Prostate gland (tissue), 2 donors: ENCODE data around the gene MAPKAP1.

Experiments used
- POLR2A ChIP-seq: fragments of 450-650 bp; IDR thresholded peaks from one replicate; pipeline ENCODE4 v1.6.1; 2016; ENCODE audit warnings: antibody characterized with exemption, mild to moderate bottlenecking
- POLR2AphosphoS5 ChIP-seq: sonication (generic); formaldehyde crosslinking; IDR thresholded peaks from one replicate; pipeline ENCODE4 v1.6.1; 2017; ENCODE audit warnings: antibody characterized with exemption
- TF ChIP-seq, protein P1 (sequence below), 4 experiments: fragments of 200-600 bp in 2 of 4; fragments of 450-650 bp in 2 of 4; sonication (generic) in 2 of 4; IDR thresholded peaks; 1 replicate in 3 of 4; 2 replicates in 1 of 4; pipeline ENCODE4 v1.5.1; 2016 to 2019; ENCODE audit warnings: antibody characterized with exemption in 4 of 4, mild to moderate bottlenecking in 2 of 4, moderate library complexity in 2 of 4

GRCh38 chr9:125749951-125750626 is 43.1 kb upstream of the MAPKAP1 start:
- TF ChIP-seq, protein P1, sequence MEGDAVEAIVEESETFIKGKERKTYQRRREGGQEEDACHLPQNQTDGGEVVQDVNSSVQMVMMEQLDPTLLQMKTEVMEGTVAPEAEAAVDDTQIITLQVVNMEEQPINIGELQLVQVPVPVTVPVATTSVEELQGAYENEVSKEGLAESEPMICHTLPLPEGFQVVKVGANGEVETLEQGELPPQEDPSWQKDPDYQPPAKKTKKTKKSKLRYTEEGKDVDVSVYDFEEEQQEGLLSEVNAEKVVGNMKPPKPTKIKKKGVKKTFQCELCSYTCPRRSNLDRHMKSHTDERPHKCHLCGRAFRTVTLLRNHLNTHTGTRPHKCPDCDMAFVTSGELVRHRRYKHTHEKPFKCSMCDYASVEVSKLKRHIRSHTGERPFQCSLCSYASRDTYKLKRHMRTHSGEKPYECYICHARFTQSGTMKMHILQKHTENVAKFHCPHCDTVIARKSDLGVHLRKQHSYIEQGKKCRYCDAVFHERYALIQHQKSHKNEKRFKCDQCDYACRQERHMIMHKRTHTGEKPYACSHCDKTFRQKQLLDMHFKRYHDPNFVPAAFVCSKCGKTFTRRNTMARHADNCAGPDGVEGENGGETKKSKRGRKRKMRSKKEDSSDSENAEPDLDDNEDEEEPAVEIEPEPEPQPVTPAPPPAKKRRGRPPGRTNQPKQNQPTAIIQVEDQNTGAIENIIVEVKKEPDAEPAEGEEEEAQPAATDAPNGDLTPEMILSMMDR (IDR thresholded peaks at IDR 0.05): no peak
- no peak for TF ChIP-seq POLR2A
- no peak for TF ChIP-seq POLR2AphosphoS5
